Spleen (tissue), 7 donors: ENCODE measurements around the gene LIN7C.

ENCODE experiments used
- POLR2A ChIP-seq, 3 donors: fragments of 450-650 bp; IDR thresholded peaks; one replicate each; pipeline ENCODE4 v1.5.1; 2017; ENCODE audit warnings: antibody characterized with exemption in 3 of 3, mild to moderate bottlenecking in 1 of 3
- POLR2AphosphoS5 ChIP-seq, 3 donors: sonication (generic); formaldehyde crosslinking; IDR thresholded peaks; one replicate each; pipeline ENCODE4 v1.5.1; 2017; ENCODE audit warnings: antibody characterized with exemption in 3 of 3
- TF ChIP-seq, protein P1 (sequence below), 11 experiments: fragments of 200-600 bp in 7 of 11; fragments of 450-650 bp in 4 of 11; sonication (generic) in 4 of 11; IDR thresholded peaks in 8 of 11; conservative IDR thresholded peaks in 3 of 11; 1 replicate in 7 of 11; 2 replicates in 4 of 11; pipeline versions ENCODE4 v1.4.0 to v1.8.0; 2016 to 2021; ENCODE audit warnings: antibody characterized with exemption in 11 of 11, inconsistent platforms in 4 of 11, mild to moderate bottlenecking in 1 of 11
- donor health status: DM: no; HTN: no; CAD: no; lungs with moderate emphysema.
- donor health status: DM: no; HTN: no; CAD: no.
- donor health status: DM: no; HTN: no; CAD: no.

DNA sequence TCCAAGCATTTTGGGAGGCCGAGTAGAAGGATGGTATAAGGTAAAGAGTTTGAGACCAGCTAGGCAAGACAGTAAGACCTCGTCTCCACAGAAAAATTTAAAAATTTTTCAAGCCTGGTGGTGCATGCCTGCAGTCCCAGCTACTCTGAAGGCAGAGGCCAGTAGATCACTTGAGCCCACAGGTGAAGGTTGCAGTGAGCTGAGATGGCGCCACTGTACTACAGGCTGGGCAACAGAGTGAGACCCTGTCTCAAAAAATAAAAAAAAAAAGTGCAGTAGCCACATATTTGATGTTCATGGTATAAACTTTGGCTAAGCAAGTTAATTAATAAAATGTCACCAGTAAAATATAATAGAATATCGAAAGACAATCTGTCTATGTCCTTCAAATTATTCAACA is 60.9 kb downstream of the LIN7C start:
- TF ChIP-seq, protein P1, sequence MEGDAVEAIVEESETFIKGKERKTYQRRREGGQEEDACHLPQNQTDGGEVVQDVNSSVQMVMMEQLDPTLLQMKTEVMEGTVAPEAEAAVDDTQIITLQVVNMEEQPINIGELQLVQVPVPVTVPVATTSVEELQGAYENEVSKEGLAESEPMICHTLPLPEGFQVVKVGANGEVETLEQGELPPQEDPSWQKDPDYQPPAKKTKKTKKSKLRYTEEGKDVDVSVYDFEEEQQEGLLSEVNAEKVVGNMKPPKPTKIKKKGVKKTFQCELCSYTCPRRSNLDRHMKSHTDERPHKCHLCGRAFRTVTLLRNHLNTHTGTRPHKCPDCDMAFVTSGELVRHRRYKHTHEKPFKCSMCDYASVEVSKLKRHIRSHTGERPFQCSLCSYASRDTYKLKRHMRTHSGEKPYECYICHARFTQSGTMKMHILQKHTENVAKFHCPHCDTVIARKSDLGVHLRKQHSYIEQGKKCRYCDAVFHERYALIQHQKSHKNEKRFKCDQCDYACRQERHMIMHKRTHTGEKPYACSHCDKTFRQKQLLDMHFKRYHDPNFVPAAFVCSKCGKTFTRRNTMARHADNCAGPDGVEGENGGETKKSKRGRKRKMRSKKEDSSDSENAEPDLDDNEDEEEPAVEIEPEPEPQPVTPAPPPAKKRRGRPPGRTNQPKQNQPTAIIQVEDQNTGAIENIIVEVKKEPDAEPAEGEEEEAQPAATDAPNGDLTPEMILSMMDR (IDR thresholded peaks at IDR 0.05 in 8 of 11, conservative IDR thresholded peaks at IDR 0.05 in 3 of 11), result no peak
- TF ChIP-seq POLR2A (IDR thresholded peaks at IDR 0.05) (no peak), POLR2AphosphoS5 (IDR thresholded peaks at IDR 0.05) (no peak)
